IMR-90 (cell line): ENCODE measurements around the gene PAFAH1B1. TPM values are rescaled to one million over a fixed set of nuclear protein-coding genes. Genes with fewer than 3 reads are reported as not detected.

Experiments
- ATAC-seq: fragments of 200-7000 bp; cut with Tn5 transposase; 2 replicates; pipeline ENCODE4 v1.9.1; 2020; ENCODE audit warnings: low read depth, mild to moderate bottlenecking, moderate library complexity
- BruUV-seq: library from RNA; stranded (reverse); fragments of 400-500 nt; replicated peaks from 2 replicates; lab custom pipeline; 2021; lab: Mats Ljungman, UMichigan
- CTCF ChIA-PET: fragments of 300-600 bp; formaldehyde crosslinking; extraction: SDS; loops from one replicate; lab custom pipeline; 2021; ENCODE audit warnings: antibody characterized with exemption; lab: Yijun Ruan, JAX
- POLR2A ChIA-PET: fragments of 300-600 bp; sonication (Branson Sonifier 250); formaldehyde crosslinking; loops from one replicate; lab custom pipeline; 2022; ENCODE audit warnings: antibody characterized with exemption; ENCODE audit not compliant: unreplicated experiment; lab: Charles Lee
- DNase-seq: peaks from one replicate; pipeline ENCODE4 v3.0.0; 2013
- H2AFZ ChIP-seq: replicated peaks from 2 replicates; pipeline ENCODE3; 2013; ENCODE audit warnings: low read length, mild to moderate bottlenecking; ENCODE audit not compliant: poor library complexity
- H2AK5ac ChIP-seq: 2 replicates; pipeline ENCODE4 v1.6.1; 2013; ENCODE audit warnings: low read depth, low read length, inconsistent platforms
- H2AK9ac ChIP-seq: replicated peaks from 2 replicates; pipeline ENCODE3; 2013; ENCODE audit warnings: mild to moderate bottlenecking, low read depth, low read length, moderate library complexity; ENCODE audit not compliant: poor library complexity
- H2BK120ac ChIP-seq: 2 replicates; pipeline ENCODE4 v1.6.1; 2013; ENCODE audit warnings: low read depth, low read length, inconsistent platforms
- H2BK15ac ChIP-seq: 3 replicates; pipeline ENCODE4 v1.6.1; 2013; ENCODE audit warnings: low read depth, low read length, inconsistent platforms
- H2BK20ac ChIP-seq: 2 replicates; pipeline ENCODE4 v1.6.1; 2013; ENCODE audit warnings: low read depth, mild to moderate bottlenecking, inconsistent platforms, low read length, moderate library complexity
- H2BK5ac ChIP-seq: 2 replicates; pipeline ENCODE4 v1.6.1; 2013; ENCODE audit warnings: mild to moderate bottlenecking, low read depth, low read length, inconsistent platforms; ENCODE audit not compliant: poor library complexity, severe bottlenecking
- H3K14ac ChIP-seq: replicated peaks from 2 replicates; pipeline ENCODE4 v1.6.1; 2013; ENCODE audit warnings: low read depth, low read length, inconsistent platforms
- H3K18ac ChIP-seq: 2 replicates; pipeline ENCODE4 v1.6.1; 2013; ENCODE audit warnings: low read depth, low read length, control low read depth
- H3K23ac ChIP-seq: 2 replicates; pipeline ENCODE4 v1.6.1; 2013; ENCODE audit warnings: low read depth, low read length, inconsistent platforms
- H3K27ac ChIP-seq: 2 replicates; pipeline ENCODE4 v1.5.1; 2013; ENCODE audit warnings: mild to moderate bottlenecking, control low read depth, low read length; ENCODE audit not compliant: insufficient read depth
- H3K27me3 ChIP-seq: 2 replicates; pipeline ENCODE4 v1.6.1; 2013; ENCODE audit warnings: low read length; ENCODE audit not compliant: control insufficient read depth, insufficient read depth
- H3K36me3 ChIP-seq: 2 replicates; pipeline ENCODE4 v1.6.1; 2013; ENCODE audit warnings: low read length, mixed read lengths; ENCODE audit not compliant: control insufficient read depth, insufficient read depth
- H3K4ac ChIP-seq: 2 replicates; pipeline ENCODE4 v1.6.1; 2013; ENCODE audit warnings: low read depth, low read length, inconsistent platforms
- H3K4me1 ChIP-seq: 2 replicates; pipeline ENCODE4 v1.6.1; 2013; ENCODE audit warnings: low read length, mixed read lengths; ENCODE audit not compliant: control insufficient read depth, insufficient read depth
- H3K4me2 ChIP-seq: 2 replicates; pipeline ENCODE4 v1.6.1; 2013; ENCODE audit warnings: low read depth, mild to moderate bottlenecking, control low read depth, low read length, moderate library complexity
- H3K4me3 ChIP-seq: 2 replicates; pipeline ENCODE4 v1.5.1; 2013; ENCODE audit warnings: low read depth, mild to moderate bottlenecking, control low read depth, low read length, moderate library complexity; ENCODE audit not compliant: insufficient read depth
- H3K56ac ChIP-seq: 2 replicates; pipeline ENCODE4 v1.6.1; 2013; ENCODE audit warnings: low read length, inconsistent platforms; ENCODE audit not compliant: insufficient read depth; ENCODE audit errors: extremely low read depth
- H3K79me1 ChIP-seq, 2 experiments: 2 replicates each; pipeline ENCODE4 v1.6.1; 2013; ENCODE audit warnings: low read length in 2 of 2, inconsistent platforms in 1 of 2, low read depth in 1 of 2
- H3K9ac ChIP-seq: 2 replicates; pipeline ENCODE4 v1.6.1; 2013; ENCODE audit warnings: low read depth, low read length, control low read depth
- H3K9me1 ChIP-seq: 2 replicates; pipeline ENCODE4 v1.6.1; 2013; ENCODE audit warnings: low read length, inconsistent platforms; ENCODE audit not compliant: insufficient read depth
- H3K9me3 ChIP-seq: 2 replicates; pipeline ENCODE4 v1.6.1; 2013; ENCODE audit warnings: low read length; ENCODE audit not compliant: control insufficient read depth, insufficient read depth
- H4K20me1 ChIP-seq: 2 replicates; pipeline ENCODE4 v1.6.1; 2013; ENCODE audit warnings: low read length, inconsistent platforms; ENCODE audit not compliant: insufficient read depth
- H4K5ac ChIP-seq: 2 replicates; pipeline ENCODE4 v1.6.1; 2013; ENCODE audit warnings: mild to moderate bottlenecking, low read depth, low read length, control low read depth
- H4K8ac ChIP-seq, 2 experiments: 2 replicates each; pipeline ENCODE4 v1.6.1; 2013; ENCODE audit warnings: low read depth in 2 of 2, low read length in 2 of 2, control low read depth in 1 of 2, inconsistent platforms in 1 of 2
- H4K91ac ChIP-seq: 2 replicates; pipeline ENCODE4 v1.6.1; 2013; ENCODE audit warnings: low read depth, low read length, inconsistent platforms; ENCODE audit not compliant: insufficient read depth
- BHLHE40 ChIP-seq: fragments of 150-350 bp; IDR thresholded peaks from 2 replicates; pipeline ENCODE4 v1.6.1; 2016; ENCODE audit warnings: mild to moderate bottlenecking, low read depth, low read length
- CEBPB ChIP-seq: IDR thresholded peaks from 2 replicates; pipeline ENCODE4 v1.6.1; 2012; ENCODE audit warnings: low read depth, low read length, improper control_type of control experiment
- CHD1 ChIP-seq: IDR thresholded peaks from 2 replicates; pipeline ENCODE4 v1.6.1; 2012; ENCODE audit warnings: low read depth, low read length, improper control_type of control experiment
- CTCF ChIP-seq: conservative IDR thresholded peaks from 2 replicates; pipeline ENCODE4 v1.5.1; 2012; ENCODE audit warnings: mild to moderate bottlenecking, low read depth, low read length, improper control_type of control experiment
- FOS ChIP-seq: fragments of 150-350 bp; IDR thresholded peaks from 2 replicates; pipeline ENCODE4 v1.6.1; 2016; ENCODE audit warnings: low read depth, low read length
- MAFK ChIP-seq: IDR thresholded peaks from 2 replicates; pipeline ENCODE4 v1.6.1; 2012; ENCODE audit warnings: low read depth, low read length, improper control_type of control experiment
- MAZ ChIP-seq: IDR thresholded peaks from 2 replicates; pipeline ENCODE4 v1.6.1; 2012; ENCODE audit warnings: low read depth, mild to moderate bottlenecking, low read length, improper control_type of control experiment, moderate library complexity, borderline replicate concordance
- MXI1 ChIP-seq: IDR thresholded peaks from 2 replicates; pipeline ENCODE4 v1.6.1; 2012; ENCODE audit warnings: low read depth, mild to moderate bottlenecking, low read length, moderate library complexity, borderline replicate concordance
- NFE2L2 ChIP-seq: fragments of 150-350 bp; IDR thresholded peaks from 2 replicates; pipeline ENCODE4 v1.6.1; 2016; ENCODE audit warnings: low read depth, mild to moderate bottlenecking, low read length
- POLR2A ChIP-seq: IDR thresholded peaks from 2 replicates; pipeline ENCODE4 v1.6.1; 2012; ENCODE audit warnings: mild to moderate bottlenecking, low read depth, low read length
- RAD21 ChIP-seq: IDR thresholded peaks from 2 replicates; pipeline ENCODE4 v1.6.1; 2012; ENCODE audit warnings: low read length, improper control_type of control experiment
- RCOR1 ChIP-seq: IDR thresholded peaks from 2 replicates; pipeline ENCODE4 v1.6.1; 2012; ENCODE audit warnings: mild to moderate bottlenecking, low read length, improper control_type of control experiment; ENCODE audit not compliant: insufficient replicate concordance
- RFX5 ChIP-seq: IDR thresholded peaks from 2 replicates; pipeline ENCODE4 v1.8.0; 2012; ENCODE audit warnings: low read depth, mild to moderate bottlenecking, low read length, moderate library complexity
- SMC3 ChIP-seq: fragments of 150-350 bp; IDR thresholded peaks from 2 replicates; pipeline ENCODE4 v1.6.1; 2016; ENCODE audit warnings: low read depth, mild to moderate bottlenecking, antibody characterized with exemption, low read length, moderate library complexity
- WGBS, 2 experiments: methylation state at CpG; one replicate each; pipeline versions ENCODE4 v1.1.5 to v1.1.7; 2013; ENCODE audit warnings: missing lambda C conversion rate in 2 of 2; ENCODE audit not compliant: insufficient read length in 1 of 2; ENCODE audit errors: extremely low coverage in 2 of 2; 5-methylcytosine and 5-hydroxymethylcytosine counted together
- dilution Hi-C: fragments of 300-500 bp; cut with HindIII; formaldehyde crosslinking; loops from one replicate; pipeline ENCODE4 v1.14.3; 2018; ENCODE audit warnings: low sequenced_read_pairs; ENCODE audit not compliant: unreplicated experiment
- in situ Hi-C: fragments of 300-500 bp; cut with MboI; formaldehyde crosslinking; loops from 3 replicates; pipeline ENCODE4 v1.14.3; 2019; ENCODE audit warnings: low sequenced_read_pairs, inconsistent platforms, mixed read lengths
- intact Hi-C: fragments of 100-400 bp; cut with micrococcal nuclease; formaldehyde crosslinking; loops from 2 replicates; pipeline ENCODE4 v1.10.0; 2022
- polyA plus RNA-seq, 3 experiments: library from polyadenylated mRNA; depleted of rRNA; stranded (reverse); fragments of >200 nt; gene quantifications; 2 replicates each; pipeline ENCODE4 v1.2.3, GENCODE V29; 2012; ENCODE audit warnings: low replicate concordance in 1 of 3
- total RNA-seq: library from RNA; depleted of rRNA; stranded (reverse); fragments of >200 nt; gene quantifications from 2 replicates; pipeline ENCODE4 v1.2.3, GENCODE V29; 2012
- TF ChIP-seq, protein P1 (sequence below): fragments of 150-350 bp; IDR thresholded peaks from 2 replicates; pipeline ENCODE4 v1.6.1; 2017; ENCODE audit warnings: mild to moderate bottlenecking, antibody characterized with exemption, low read length, low read depth

The PAFAH1B1 gene
- total and polyA plus RNA-seq, 2 of the 4 experiments (the other 2 are of a cell fraction): 64.5 to 127 TPM

- H3K27me3 ChIP-seq: no peaks in the 10 kb centered on the region
- H3K56ac ChIP-seq: no peak overlapping the region
- no TSS peak for BruUV-seq
- H3K4me3 ChIP-seq: no peak overlapping the region
- POLR2A ChIA-PET: no interaction called here
- H3K4ac ChIP-seq: no peak overlapping the region
- H3K9me3 ChIP-seq: no peaks in the 10 kb centered on the region
- no peak overlapping the region for H2BK120ac ChIP-seq
- no peak overlapping the region; the same call in 1 of the 2 replicates for H3K23ac ChIP-seq
- 0 out of 4 replicates have a peak overlapping the region, but pooled peaks of 1 of the 2 experiments have one; percentile 28 for H4K8ac ChIP-seq
- H3K4me2 ChIP-seq: no peak overlapping the region
- H3K9ac ChIP-seq: no peak overlapping the region
- no peak for DNase-seq
- in situ Hi-C loops: no loop called here
- H2BK15ac ChIP-seq: no peak overlapping the region
- peaks cover 6% of the 10 kb centered on the region; the same call in 1 of the 2 replicates for H3K4me1 ChIP-seq
- ATAC-seq: no peak
- no peak overlapping the region for H2BK5ac ChIP-seq
- dilution Hi-C loops: no loop called here
- no peak overlapping the region for H2BK20ac ChIP-seq
- intact Hi-C loops: no loop called here
- H4K91ac ChIP-seq: no peak overlapping the region
- 70% methylated on average over 8 of the region's 27 CpGs; no CpG with 5 or more reads in 1 of the 2 experiments for WGBS, 2 experiments
- peak overlapping the region; percentile 41 for H2AFZ ChIP-seq
- TF ChIP-seq FOS (no peak), BHLHE40 (no peak), RCOR1 (no peak), SMC3 (no peak), RAD21 (no peak), CEBPB (no peak), NFE2L2 (no peak), MAZ (no peak), RFX5 (no peak), CHD1 (no peak), POLR2A (no peak), CTCF (no peak), MAFK (no peak), MXI1 (no peak)
- TF ChIP-seq, protein P1, sequence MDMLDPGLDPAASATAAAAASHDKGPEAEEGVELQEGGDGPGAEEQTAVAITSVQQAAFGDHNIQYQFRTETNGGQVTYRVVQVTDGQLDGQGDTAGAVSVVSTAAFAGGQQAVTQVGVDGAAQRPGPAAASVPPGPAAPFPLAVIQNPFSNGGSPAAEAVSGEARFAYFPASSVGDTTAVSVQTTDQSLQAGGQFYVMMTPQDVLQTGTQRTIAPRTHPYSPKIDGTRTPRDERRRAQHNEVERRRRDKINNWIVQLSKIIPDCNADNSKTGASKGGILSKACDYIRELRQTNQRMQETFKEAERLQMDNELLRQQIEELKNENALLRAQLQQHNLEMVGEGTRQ: no peak
- H3K36me3 ChIP-seq: peaks cover 23% of the 10 kb centered on the region
- H3K27ac ChIP-seq: no peak overlapping the region
- H3K14ac ChIP-seq: no peak overlapping the region; the same call in 1 of the 2 replicates
- peaks cover 13% of the 10 kb centered on the region; the same call in 1 of the 2 replicates for H3K9me1 ChIP-seq
- CTCF ChIA-PET: no interaction called here
- H2AK5ac ChIP-seq: 0 out of 2 replicates have a peak overlapping the region, but pooled peaks have one; percentile 0
- no peak overlapping the region for H2AK9ac ChIP-seq
- H3K79me1 ChIP-seq: peaks cover 0 to 38% of the 10 kb centered on the region in 2 experiments; a peak in 2 of 4 replicates
- H4K5ac ChIP-seq: no peak overlapping the region
- H4K20me1 ChIP-seq: peaks cover 36% of the 10 kb centered on the region
- no peak overlapping the region for H3K18ac ChIP-seq
Measured at GRCh38 chr17:2688351-2689342, 95.2 kb downstream of the PAFAH1B1 start.
